Liver (tissue), 9 donors: Measurements from ENCODE around the gene APBA2. TPM values are rescaled to one million over a fixed set of nuclear protein-coding genes. Genes with fewer than 3 reads are reported as not detected.

Source experiments
- DNase-seq: peaks from one replicate; pipeline ENCODE4 v3.0.0-alpha.2; 2017; ENCODE audit warnings: low spot score
- H3K27ac ChIP-seq, 2 donors: one replicate each; pipeline ENCODE4 v1.7.0; 2013; ENCODE audit warnings: inconsistent platforms in 2 of 2, low read length in 2 of 2, control low read depth in 1 of 2, low read depth in 1 of 2, mild to moderate bottlenecking in 1 of 2
- H3K27me3 ChIP-seq, 4 donors: one replicate each; pipeline versions ENCODE4 v1.6.1 to v1.7.0; 2013; ENCODE audit warnings: low read length in 3 of 4, inconsistent platforms in 1 of 4, mild to moderate bottlenecking in 1 of 4, moderate library complexity in 1 of 4; ENCODE audit not compliant: control insufficient read depth in 4 of 4, insufficient read depth in 4 of 4
- H3K36me3 ChIP-seq, 4 donors: one replicate each; pipeline versions ENCODE4 v1.6.1 to v1.7.0; 2013; ENCODE audit warnings: low read length in 3 of 4, mild to moderate bottlenecking in 3 of 4, low read depth in 1 of 4, moderate library complexity in 1 of 4; ENCODE audit not compliant: control insufficient read depth in 4 of 4, insufficient read depth in 3 of 4
- H3K4me1 ChIP-seq, 4 donors: one replicate each; pipeline versions ENCODE4 v1.6.1 to v1.7.0; 2013; ENCODE audit warnings: low read length in 3 of 4, mild to moderate bottlenecking in 3 of 4, moderate library complexity in 1 of 4; ENCODE audit not compliant: control insufficient read depth in 4 of 4, insufficient read depth in 4 of 4
- H3K4me3 ChIP-seq, 3 donors: one replicate each; pipeline versions ENCODE4 v1.6.1 to v1.7.0; 2013; ENCODE audit warnings: low read length in 3 of 3, control low read depth in 1 of 3, low read depth in 1 of 3, mild to moderate bottlenecking in 1 of 3
- H3K9ac ChIP-seq, 2 donors: one replicate each; pipeline ENCODE4 v1.7.0; 2013; ENCODE audit warnings: low read length in 2 of 2, mild to moderate bottlenecking in 2 of 2, moderate library complexity in 2 of 2, control low read depth in 1 of 2, low read depth in 1 of 2
- H3K9me3 ChIP-seq, 4 donors: one replicate each; pipeline versions ENCODE4 v1.6.1 to v1.7.0; 2013; ENCODE audit warnings: low read length in 3 of 4; ENCODE audit not compliant: control insufficient read depth in 4 of 4
- ATF3 ChIP-seq: IDR thresholded peaks from 2 replicates; pipeline ENCODE4 v1.6.1; 2016; ENCODE audit warnings: antibody characterized with exemption
- EGR1 ChIP-seq, 2 donors: IDR thresholded peaks; 2 replicates each; pipeline ENCODE4 v1.6.1; 2016 to 2018; ENCODE audit warnings: antibody characterized with exemption in 2 of 2, low read depth in 2 of 2
- FOXA1 ChIP-seq: IDR thresholded peaks from 2 replicates; pipeline ENCODE4 v1.6.1; 2016; ENCODE audit warnings: antibody characterized with exemption
- FOXA2 ChIP-seq: IDR thresholded peaks from 2 replicates; pipeline ENCODE4 v1.6.1; 2016; ENCODE audit warnings: antibody characterized with exemption
- GABPA ChIP-seq, 2 donors: IDR thresholded peaks in 1 of 2; conservative IDR thresholded peaks in 1 of 2; 2 replicates each; pipeline ENCODE4 v1.6.1; 2016; ENCODE audit warnings: antibody characterized with exemption in 2 of 2, mild to moderate bottlenecking in 1 of 2, moderate library complexity in 1 of 2
- HNF4A ChIP-seq, 2 donors: conservative IDR thresholded peaks; 2 replicates each; pipeline ENCODE4 v1.6.1; 2016; ENCODE audit warnings: antibody characterized with exemption in 2 of 2, mild to moderate bottlenecking in 2 of 2
- HNF4G ChIP-seq: IDR thresholded peaks from 2 replicates; pipeline ENCODE4 v1.6.1; 2016; ENCODE audit warnings: antibody characterized with exemption
- JUND ChIP-seq, 2 donors: IDR thresholded peaks; 2 replicates each; pipeline ENCODE4 v1.6.1; 2016; ENCODE audit warnings: antibody characterized with exemption in 2 of 2
- NR2F2 ChIP-seq: IDR thresholded peaks from 2 replicates; pipeline ENCODE4 v1.6.1; 2016; ENCODE audit warnings: antibody characterized with exemption
- RAD21 ChIP-seq, 2 donors: IDR thresholded peaks; 2 replicates each; pipeline ENCODE4 v1.6.1; 2016; ENCODE audit warnings: antibody characterized with exemption in 2 of 2, mild to moderate bottlenecking in 2 of 2
- RXRA ChIP-seq, 2 donors: IDR thresholded peaks; 2 replicates each; pipeline ENCODE4 v1.6.1; 2017 to 2018; ENCODE audit warnings: antibody characterized with exemption in 2 of 2, mild to moderate bottlenecking in 1 of 2
- SP1 ChIP-seq: IDR thresholded peaks from 2 replicates; pipeline ENCODE4 v1.6.1; 2018; ENCODE audit warnings: antibody characterized with exemption, mild to moderate bottlenecking
- TAF1 ChIP-seq: conservative IDR thresholded peaks from 2 replicates; pipeline ENCODE4 v1.6.1; 2016; ENCODE audit warnings: antibody characterized with exemption, mild to moderate bottlenecking
- YY1 ChIP-seq: IDR thresholded peaks from 2 replicates; pipeline ENCODE4 v1.6.1; 2016; ENCODE audit warnings: antibody characterized with exemption, mild to moderate bottlenecking
- ZBTB33 ChIP-seq: IDR thresholded peaks from 2 replicates; pipeline ENCODE4 v1.6.1; 2016; ENCODE audit warnings: antibody characterized with exemption
- WGBS: extraction: QIAGEN DNeasy Blood & Tissue Kit; methylation state at CpG from one replicate; pipeline ENCODE4 v1.1.7; 2013; 5-methylcytosine and 5-hydroxymethylcytosine counted together
- polyA plus RNA-seq, 2 donors: library from polyadenylated mRNA; stranded (reverse) in 1 of 2; unstranded in 1 of 2; fragments of 200-250 nt in 1 of 2; fragments of >200 nt in 1 of 2; fragmentation: Nextera tagmentation in 1 of 2; extraction: Ambion mirVana in 1 of 2; gene quantifications; one replicate each; pipeline versions ENCODE4 v1.2.1 to v1.2.3, GENCODE V29; 2013 to 2015
- total RNA-seq, 2 donors: library from RNA; depleted of rRNA; stranded (reverse); fragments of >200 nt; gene quantifications; one replicate each; pipeline ENCODE4 v1.2.3, GENCODE V29; 2014
- TF ChIP-seq, protein P1 (sequence below): IDR thresholded peaks from 2 replicates; pipeline ENCODE4 v1.6.1; 2016; ENCODE audit warnings: antibody characterized with exemption, mild to moderate bottlenecking
- TF ChIP-seq, protein P2 (sequence below): fragments of 150-350 bp; IDR thresholded peaks from 2 replicates; pipeline ENCODE4 v1.5.1; 2017; ENCODE audit warnings: improper control_type of control experiment, low read depth, low read length; ENCODE audit not compliant: missing input control
- TF ChIP-seq, protein P3 (sequence below): IDR thresholded peaks from 2 replicates; pipeline ENCODE4 v1.6.1; 2016; ENCODE audit warnings: antibody characterized with exemption
- donor health status: healthy.
- donor health status: healthy.
- donor health status: healthy.
- donor health status: healthy.
- donor health status: healthy.

The APBA2 gene
- total and polyA plus RNA-seq, 4 donors, result 0.38 to 2.9 (median 1.7) TPM

- TF ChIP-seq, protein P1, sequence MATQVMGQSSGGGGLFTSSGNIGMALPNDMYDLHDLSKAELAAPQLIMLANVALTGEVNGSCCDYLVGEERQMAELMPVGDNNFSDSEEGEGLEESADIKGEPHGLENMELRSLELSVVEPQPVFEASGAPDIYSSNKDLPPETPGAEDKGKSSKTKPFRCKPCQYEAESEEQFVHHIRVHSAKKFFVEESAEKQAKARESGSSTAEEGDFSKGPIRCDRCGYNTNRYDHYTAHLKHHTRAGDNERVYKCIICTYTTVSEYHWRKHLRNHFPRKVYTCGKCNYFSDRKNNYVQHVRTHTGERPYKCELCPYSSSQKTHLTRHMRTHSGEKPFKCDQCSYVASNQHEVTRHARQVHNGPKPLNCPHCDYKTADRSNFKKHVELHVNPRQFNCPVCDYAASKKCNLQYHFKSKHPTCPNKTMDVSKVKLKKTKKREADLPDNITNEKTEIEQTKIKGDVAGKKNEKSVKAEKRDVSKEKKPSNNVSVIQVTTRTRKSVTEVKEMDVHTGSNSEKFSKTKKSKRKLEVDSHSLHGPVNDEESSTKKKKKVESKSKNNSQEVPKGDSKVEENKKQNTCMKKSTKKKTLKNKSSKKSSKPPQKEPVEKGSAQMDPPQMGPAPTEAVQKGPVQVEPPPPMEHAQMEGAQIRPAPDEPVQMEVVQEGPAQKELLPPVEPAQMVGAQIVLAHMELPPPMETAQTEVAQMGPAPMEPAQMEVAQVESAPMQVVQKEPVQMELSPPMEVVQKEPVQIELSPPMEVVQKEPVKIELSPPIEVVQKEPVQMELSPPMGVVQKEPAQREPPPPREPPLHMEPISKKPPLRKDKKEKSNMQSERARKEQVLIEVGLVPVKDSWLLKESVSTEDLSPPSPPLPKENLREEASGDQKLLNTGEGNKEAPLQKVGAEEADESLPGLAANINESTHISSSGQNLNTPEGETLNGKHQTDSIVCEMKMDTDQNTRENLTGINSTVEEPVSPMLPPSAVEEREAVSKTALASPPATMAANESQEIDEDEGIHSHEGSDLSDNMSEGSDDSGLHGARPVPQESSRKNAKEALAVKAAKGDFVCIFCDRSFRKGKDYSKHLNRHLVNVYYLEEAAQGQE, result no peak
- TF ChIP-seq NR2F2 (no peak), RXRA (IDR thresholded peaks at IDR 0.05) (no peak)
Measured at GRCh38 chr15:29074045-29074444, 188.3 kb downstream of the APBA2 start (continued).

DNA sequence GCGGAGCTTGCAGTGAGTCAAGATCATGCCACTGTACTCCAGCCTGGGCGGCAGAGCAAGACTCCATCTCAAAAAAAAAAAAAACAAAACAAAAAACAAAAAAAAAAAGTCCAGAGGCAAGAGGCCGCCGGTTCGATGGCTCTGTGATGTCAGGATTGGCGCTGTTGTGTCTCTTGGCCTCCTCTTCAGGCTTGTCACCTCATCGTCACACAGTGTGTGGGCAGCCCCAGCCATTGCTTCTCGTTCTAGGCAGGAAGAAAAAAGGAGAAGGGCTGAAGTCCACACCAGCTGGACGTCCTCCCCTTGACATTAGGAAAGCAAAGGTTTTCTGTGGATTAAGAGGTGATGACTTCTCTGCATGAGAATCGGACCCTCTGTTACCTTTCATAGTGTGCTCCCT, 192.8 kb downstream of the APBA2 start:
- peaks cover 0 to 2% (median 0%) of the 10 kb centered on the region in 4 donors for H3K27me3 ChIP-seq
- H3K9me3 ChIP-seq, result no peaks in the 10 kb centered on the region
- DNase-seq, result no peak
- TF ChIP-seq NR2F2 (no peak), RAD21 (IDR thresholded peaks at IDR 0.05) (no peak), RXRA (IDR thresholded peaks at IDR 0.05) (no peak), SP1 (no peak), ATF3 (no peak), JUND (IDR thresholded peaks at IDR 0.05) (no peak), ZBTB33 (no peak), FOXA2 (no peak), EGR1 (IDR thresholded peaks at IDR 0.05; ENCODE audit: low read depth in 2 of 2) (no peak), FOXA1 (no peak), HNF4G (no peak), YY1 (no peak), HNF4A (conservative IDR thresholded peaks at IDR 0.05) (no peak), TAF1 (no peak), GABPA (IDR thresholded peaks at IDR 0.05 in 1 of 2, conservative IDR thresholded peaks at IDR 0.05 in 1 of 2) (no peak)
- TF ChIP-seq, protein P2, sequence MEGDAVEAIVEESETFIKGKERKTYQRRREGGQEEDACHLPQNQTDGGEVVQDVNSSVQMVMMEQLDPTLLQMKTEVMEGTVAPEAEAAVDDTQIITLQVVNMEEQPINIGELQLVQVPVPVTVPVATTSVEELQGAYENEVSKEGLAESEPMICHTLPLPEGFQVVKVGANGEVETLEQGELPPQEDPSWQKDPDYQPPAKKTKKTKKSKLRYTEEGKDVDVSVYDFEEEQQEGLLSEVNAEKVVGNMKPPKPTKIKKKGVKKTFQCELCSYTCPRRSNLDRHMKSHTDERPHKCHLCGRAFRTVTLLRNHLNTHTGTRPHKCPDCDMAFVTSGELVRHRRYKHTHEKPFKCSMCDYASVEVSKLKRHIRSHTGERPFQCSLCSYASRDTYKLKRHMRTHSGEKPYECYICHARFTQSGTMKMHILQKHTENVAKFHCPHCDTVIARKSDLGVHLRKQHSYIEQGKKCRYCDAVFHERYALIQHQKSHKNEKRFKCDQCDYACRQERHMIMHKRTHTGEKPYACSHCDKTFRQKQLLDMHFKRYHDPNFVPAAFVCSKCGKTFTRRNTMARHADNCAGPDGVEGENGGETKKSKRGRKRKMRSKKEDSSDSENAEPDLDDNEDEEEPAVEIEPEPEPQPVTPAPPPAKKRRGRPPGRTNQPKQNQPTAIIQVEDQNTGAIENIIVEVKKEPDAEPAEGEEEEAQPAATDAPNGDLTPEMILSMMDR, result no peak
- TF ChIP-seq, protein P1, result no peak
- TF ChIP-seq, protein P3, sequence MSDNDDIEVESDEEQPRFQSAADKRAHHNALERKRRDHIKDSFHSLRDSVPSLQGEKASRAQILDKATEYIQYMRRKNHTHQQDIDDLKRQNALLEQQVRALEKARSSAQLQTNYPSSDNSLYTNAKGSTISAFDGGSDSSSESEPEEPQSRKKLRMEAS, result no peak
- H3K4me3 ChIP-seq, result no peak overlapping the region
- H3K9ac ChIP-seq, result no peak overlapping the region
- H3K36me3 ChIP-seq, result no peaks in the 10 kb centered on the region
- no peak overlapping the region for H3K27ac ChIP-seq
- 89% methylated on average over 10 of the region's 10 CpGs for WGBS
- no peaks in the 10 kb centered on the region for H3K4me1 ChIP-seq
